Measurements from ENCODE around the gene NASP. TPM values are rescaled to one million over a fixed set of nuclear protein-coding genes. Genes with fewer than 3 reads are reported as not detected.

The NASP gene
- 16.6 and 28.3 TPM in 2 replicates for total RNA-seq

DNA sequence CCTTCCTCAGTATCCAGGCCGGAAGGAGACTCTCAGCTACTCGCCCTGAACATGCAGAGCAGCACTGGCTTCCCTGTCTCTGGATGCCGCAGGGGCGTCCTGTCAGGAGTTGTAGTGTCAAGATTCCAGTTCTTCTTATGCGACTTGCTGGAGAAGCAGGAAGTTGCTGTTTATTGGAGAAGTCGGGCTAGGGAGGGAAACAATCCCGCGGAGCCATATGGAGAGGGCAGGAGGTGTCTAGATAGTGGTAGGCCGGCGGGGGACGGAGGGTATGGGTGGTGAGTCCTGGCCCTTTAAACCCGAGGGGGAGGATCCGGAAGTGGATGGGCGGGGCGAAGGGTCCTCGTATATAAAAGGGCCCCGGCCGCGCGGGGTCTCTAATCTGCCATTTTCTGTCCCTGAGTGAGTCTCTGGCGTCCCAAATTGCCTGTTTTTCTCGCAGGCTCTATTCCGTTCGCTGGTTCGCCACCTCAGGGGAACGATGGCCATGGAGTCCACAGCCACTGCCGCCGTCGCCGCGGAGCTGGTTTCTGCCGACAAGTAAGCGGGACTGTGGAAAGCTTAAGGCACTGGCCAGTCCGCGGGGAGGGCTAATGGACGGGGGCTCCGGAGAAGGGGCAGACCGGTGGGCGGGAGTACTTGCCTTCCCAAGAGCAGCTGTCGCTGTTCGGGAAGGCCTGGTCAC is at the start of gene NASP:
Gene NASP, plus strand, starts transcription at position 376 of the 685 bp plus-strand sequence. Its CDS starts 106 bp downstream, at position 482.
- FAIRE-seq (no peak), DNase-seq (ENCODE audit: low read depth) (no peak)
- Histone ChIP-seq H3K27me3 (ENCODE audit: control insufficient read depth, insufficient read depth, low read length) (no peaks in the 10 kb centered on the region), H3K4me3 (ENCODE audit: low read depth, low read length) (peak within 1 kb of the TSS; percentile 94), H3K36me3 (ENCODE audit: control insufficient read depth, insufficient read depth, low read length) (no peaks in the 10 kb centered on the region)
- no peak for TF ChIP-seq CTCF (IDR thresholded peaks at IDR 0.05; ENCODE audit: insufficient read depth, low read length, severe bottlenecking)

- no peak for TF ChIP-seq CTCF (IDR thresholded peaks at IDR 0.05; ENCODE audit: insufficient read depth, low read length, severe bottlenecking)
- FAIRE-seq = no peak
- H3K36me3 ChIP-seq (ENCODE audit: control insufficient read depth, insufficient read depth, low read length) = no peaks in the 10 kb centered on the region
- no peaks in the 10 kb centered on the region for H3K27me3 ChIP-seq (ENCODE audit: control insufficient read depth, insufficient read depth, low read length)
- DNase-seq (ENCODE audit: low read depth) = no peak
- H3K4me3 ChIP-seq (ENCODE audit: low read depth, low read length) = no peak overlapping the region
These were observed 47.7 kb upstream of the NASP start for GRCh38 chr1:45535988-45536766.

- DNase-seq (ENCODE audit: low read depth) (no peak), FAIRE-seq (no peak)
- no peak for TF ChIP-seq CTCF (IDR thresholded peaks at IDR 0.05; ENCODE audit: insufficient read depth, low read length, severe bottlenecking)
- H3K4me3 ChIP-seq (ENCODE audit: low read depth, low read length) = no peak overlapping the region
- no peaks in the 10 kb centered on the region for H3K36me3 ChIP-seq (ENCODE audit: control insufficient read depth, insufficient read depth, low read length)
- no peaks in the 10 kb centered on the region for H3K27me3 ChIP-seq (ENCODE audit: control insufficient read depth, insufficient read depth, low read length)
These were observed 47.0 kb upstream of the NASP start for GRCh38 chr1:45536886-45537285.

GRCh38 chr1:45541193-45541592 is 42.6 kb upstream of the NASP start:
- H3K36me3 ChIP-seq (ENCODE audit: control insufficient read depth, insufficient read depth, low read length) = no peaks in the 10 kb centered on the region
- TF ChIP-seq CTCF (IDR thresholded peaks at IDR 0.05; ENCODE audit: insufficient read depth, low read length, severe bottlenecking) = no peak
- FAIRE-seq = no peak

GRCh38 chr1:45542591-45542990 is 41.2 kb upstream of the NASP start:
- no peaks in the 10 kb centered on the region for H3K27me3 ChIP-seq (ENCODE audit: control insufficient read depth, insufficient read depth, low read length)
- no peak overlapping the region for H3K4me3 ChIP-seq (ENCODE audit: low read depth, low read length)
- DNase-seq (ENCODE audit: low read depth) (no peak), FAIRE-seq (no peak)
- no peak for TF ChIP-seq CTCF (IDR thresholded peaks at IDR 0.05; ENCODE audit: insufficient read depth, low read length, severe bottlenecking)
- no peaks in the 10 kb centered on the region for H3K36me3 ChIP-seq (ENCODE audit: control insufficient read depth, insufficient read depth, low read length)

More at GRCh38 chr1:45541193-45541592, 42.6 kb upstream of the NASP start:
- Histone ChIP-seq H3K27me3 (ENCODE audit: control insufficient read depth, insufficient read depth, low read length) (no peaks in the 10 kb centered on the region), H3K4me3 (ENCODE audit: low read depth, low read length) (no peak overlapping the region)
- DNase-seq (ENCODE audit: low read depth) = no peak
